ENCODE measurements around the gene TWF1. TPM values are rescaled to one million over a fixed set of nuclear protein-coding genes. Genes with fewer than 3 reads are reported as not detected.

TWF1 gene
- total and polyA plus RNA-seq, 2 donors (not counting 3 experiments of a cell fraction or from before 2014, with no cell fraction given), result 23.8 to 75.5 TPM

GRCh38 chr12:43832463-43833168, 26.5 kb upstream of the TWF1 start:
- ChIA-PET POLR2A (no interaction called here), CTCF (interaction anchor here (1.5 kb wide), 1 partner anchor 9 kb away, joined by 4 read pairs; no protein-coding TSS in a partner anchor)
- Histone ChIP-seq H3K36me3 (ENCODE audit: control insufficient read depth in 2 of 2, extremely low read depth in 1 of 2, insufficient read depth in 2 of 2, low read length in 2 of 2) (no peaks in the 10 kb centered on the region), H3K4me2 (ENCODE audit: insufficient read depth, low read length) (no peak overlapping the region), H3K4me3 (replicated peaks in 1 of 3; ENCODE audit: insufficient read depth in 1 of 3, low read depth in 1 of 3, low read length in 3 of 3) (no peak overlapping the region), H3K9ac (replicated peaks; ENCODE audit: extremely low read depth, insufficient read depth, low read length) (no peak overlapping the region), H2AFZ (ENCODE audit: low read depth, low read length) (no peak overlapping the region), H3K79me2 (ENCODE audit: control insufficient read depth, insufficient read depth, low read length) (no peaks in the 10 kb centered on the region), H4K20me1 (replicated peaks; ENCODE audit: control insufficient read depth, extremely low read depth, insufficient read depth, low read length) (no peaks in the 10 kb centered on the region), H3K9me1 (replicated peaks; ENCODE audit: control insufficient read depth, extremely low read depth, insufficient read depth, low read length) (no peaks in the 10 kb centered on the region), H3K9me3 (replicated peaks; ENCODE audit: control insufficient read depth, insufficient read depth, low read length) (no peaks in the 10 kb centered on the region), H3K27me3 (ENCODE audit: control insufficient read depth in 2 of 2, insufficient read depth in 2 of 2, low read length in 2 of 2) (peaks cover 4 to 10% of the 10 kb centered on the region in 2 experiments), H3K27ac (ENCODE audit: insufficient read depth, low read depth, low read length) (no peak overlapping the region), H3K4me1 (ENCODE audit: control insufficient read depth, extremely low read depth, insufficient read depth, low read length) (no peaks in the 10 kb centered on the region)
- DNase-seq (ENCODE audit: low read depth, low spot score) (no peak), FAIRE-seq (no peak)
- intact Hi-C loops (cut with micrococcal nuclease), result no loop called here
- dilution Hi-C loops (cut with MboI; ENCODE audit: extremely low pct_ligation_motif_present, low sequenced_read_pairs), result no loop called here
- BruUV-seq (replicated peaks), result no TSS peak
- TF ChIP-seq MYC (IDR thresholded peaks at IDR 0.05; ENCODE audit: low read depth, low read length) (no peak), JUN (IDR thresholded peaks at IDR 0.05; ENCODE audit: borderline replicate concordance, insufficient read depth, insufficient read length, low read depth) (no peak), POLR2AphosphoS5 (IDR thresholded peaks at IDR 0.05; ENCODE audit: insufficient read depth, low read depth, low read length) (no peak), CTCF (IDR thresholded peaks at IDR 0.05; ENCODE audit: extremely low read depth in 1 of 2, insufficient read depth in 1 of 2, low read depth in 1 of 2, low read length in 2 of 2) (no peak), MAX (IDR thresholded peaks at IDR 0.05; ENCODE audit: insufficient read depth, insufficient read length) (no peak), EZH2 (IDR thresholded peaks at IDR 0.05; ENCODE audit: borderline replicate concordance, low read depth, low read length, severe bottlenecking) (no peak), POLR2A (IDR thresholded peaks at IDR 0.05; ENCODE audit: low read depth, low read length) (no peak), GATA2 (IDR thresholded peaks at IDR 0.05; ENCODE audit: insufficient read depth, insufficient read length, low read depth, low read length) (no peak), FOS (IDR thresholded peaks at IDR 0.05; ENCODE audit: borderline replicate concordance, insufficient read depth, low read length) (no peak)

Data from endothelial cell of umbilical vein (primary cell).